HFFc6 (cell line): ENCODE data around the gene LATS2. TPM values are rescaled to one million over a fixed set of nuclear protein-coding genes. Genes with fewer than 3 reads are reported as not detected.

ENCODE experiments used
- DNase-seq: peaks from one replicate; pipeline ENCODE4 v3.0.0-alpha.2; 2018
- H3K27ac Mint-ChIP-seq: 2 replicates; pipeline ENCODE4 v1.8.0; 2020; ENCODE audit warnings: mild to moderate bottlenecking, mixed read lengths
- H3K27me3 Mint-ChIP-seq: 2 replicates; pipeline ENCODE4 v1.8.0; 2021; ENCODE audit warnings: mild to moderate bottlenecking, moderate library complexity, mixed read lengths; ENCODE audit not compliant: insufficient read depth
- H3K36me3 Mint-ChIP-seq: 2 replicates; pipeline ENCODE4 v1.8.0; 2021; ENCODE audit warnings: low read depth, mixed read lengths
- H3K4me1 Mint-ChIP-seq: 2 replicates; pipeline ENCODE4 v1.8.0; 2020; ENCODE audit warnings: low read depth, mixed read lengths
- H3K4me3 Mint-ChIP-seq: 2 replicates; pipeline ENCODE4 v1.8.0; 2020; ENCODE audit warnings: mild to moderate bottlenecking, moderate library complexity, mixed read lengths
- H3K9me3 Mint-ChIP-seq: 2 replicates; pipeline ENCODE4 v1.8.0; 2020; ENCODE audit warnings: mild to moderate bottlenecking, mixed read lengths
- total RNA-seq, 6 experiments: library from RNA; stranded (reverse); fragmentation: NEBNext Ultra II Directional; extraction: Animal tissue kit (Norgen Biotek cat#: 25700); gene quantifications; 2 replicates in 1 of 6; 3 replicates in 5 of 6; pipeline ENCODE4 v1.2.3, GENCODE V29; 2021
- TF ChIP-seq, protein P1 (sequence below): fragments of 200-600 bp; sonication (generic); IDR thresholded peaks from 2 replicates; pipeline ENCODE4 v1.5.0; 2021; ENCODE audit warnings: antibody characterized with exemption, mild to moderate bottlenecking

LATS2 gene
- total RNA-seq, 6 experiments from 2014 or later = 43.5 to 54.8 (median 44.9) TPM

DNA sequence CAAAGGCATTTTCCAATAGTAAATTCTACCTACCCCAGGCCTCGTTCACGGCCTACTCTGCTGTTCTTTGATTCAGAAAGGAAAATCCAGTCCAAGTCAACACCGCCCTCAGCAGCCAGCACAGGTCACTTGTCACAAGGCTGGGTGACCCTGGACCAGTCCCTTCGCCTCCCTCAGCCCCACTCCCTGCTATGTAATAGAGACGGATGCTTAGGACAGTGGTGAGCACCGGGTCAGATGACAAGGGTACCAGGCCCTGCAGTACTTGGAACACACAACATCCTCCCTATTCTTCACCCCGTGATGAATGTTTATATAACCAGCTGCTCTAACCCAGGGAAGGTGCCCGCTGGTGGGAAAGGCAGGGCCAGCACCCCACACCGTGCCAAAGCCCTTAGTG lies 14.3 kb downstream of the LATS2 start:
- Mint-ChIP-seq H3K36me3 (peaks cover 41% of the 10 kb centered on the region), H3K4me1 (peaks cover 72% of the 10 kb centered on the region), H3K27ac (no peak overlapping the region), H3K4me3 (no peak overlapping the region), H3K27me3 (peaks cover 7% of the 10 kb centered on the region), H3K9me3 (no peaks in the 10 kb centered on the region; the same call in 1 of the 2 replicates)
- no peak for DNase-seq
- TF ChIP-seq, protein P1, sequence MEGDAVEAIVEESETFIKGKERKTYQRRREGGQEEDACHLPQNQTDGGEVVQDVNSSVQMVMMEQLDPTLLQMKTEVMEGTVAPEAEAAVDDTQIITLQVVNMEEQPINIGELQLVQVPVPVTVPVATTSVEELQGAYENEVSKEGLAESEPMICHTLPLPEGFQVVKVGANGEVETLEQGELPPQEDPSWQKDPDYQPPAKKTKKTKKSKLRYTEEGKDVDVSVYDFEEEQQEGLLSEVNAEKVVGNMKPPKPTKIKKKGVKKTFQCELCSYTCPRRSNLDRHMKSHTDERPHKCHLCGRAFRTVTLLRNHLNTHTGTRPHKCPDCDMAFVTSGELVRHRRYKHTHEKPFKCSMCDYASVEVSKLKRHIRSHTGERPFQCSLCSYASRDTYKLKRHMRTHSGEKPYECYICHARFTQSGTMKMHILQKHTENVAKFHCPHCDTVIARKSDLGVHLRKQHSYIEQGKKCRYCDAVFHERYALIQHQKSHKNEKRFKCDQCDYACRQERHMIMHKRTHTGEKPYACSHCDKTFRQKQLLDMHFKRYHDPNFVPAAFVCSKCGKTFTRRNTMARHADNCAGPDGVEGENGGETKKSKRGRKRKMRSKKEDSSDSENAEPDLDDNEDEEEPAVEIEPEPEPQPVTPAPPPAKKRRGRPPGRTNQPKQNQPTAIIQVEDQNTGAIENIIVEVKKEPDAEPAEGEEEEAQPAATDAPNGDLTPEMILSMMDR = no peak

DNA sequence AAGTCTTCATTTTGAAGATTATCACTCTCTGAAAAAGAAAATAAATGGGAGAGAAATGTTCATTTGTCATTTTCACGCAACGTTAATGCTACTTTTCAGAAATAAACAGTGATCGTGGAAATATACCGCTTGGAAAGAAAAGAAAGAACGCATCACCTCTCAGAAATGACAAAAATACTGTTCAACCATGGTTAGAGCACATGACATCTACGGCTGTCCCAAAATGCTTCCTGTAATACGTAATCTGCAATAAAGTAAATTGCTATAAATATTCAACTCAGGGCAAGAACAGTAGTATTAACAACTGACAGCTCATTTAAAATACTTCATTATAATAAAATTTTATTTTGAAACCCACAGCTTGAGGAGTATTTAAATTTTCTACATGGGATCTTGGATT lies 15.2 kb downstream of the LATS2 start:
- DNase-seq = no peak
- Mint-ChIP-seq H3K27ac (no peak overlapping the region), H3K4me3 (no peak overlapping the region), H3K9me3 (no peaks in the 10 kb centered on the region; the same call in 1 of the 2 replicates), H3K36me3 (peaks cover 38% of the 10 kb centered on the region), H3K4me1 (peaks cover 75% of the 10 kb centered on the region), H3K27me3 (peaks cover 10% of the 10 kb centered on the region)
- TF ChIP-seq, protein P1 = no peak

DNA sequence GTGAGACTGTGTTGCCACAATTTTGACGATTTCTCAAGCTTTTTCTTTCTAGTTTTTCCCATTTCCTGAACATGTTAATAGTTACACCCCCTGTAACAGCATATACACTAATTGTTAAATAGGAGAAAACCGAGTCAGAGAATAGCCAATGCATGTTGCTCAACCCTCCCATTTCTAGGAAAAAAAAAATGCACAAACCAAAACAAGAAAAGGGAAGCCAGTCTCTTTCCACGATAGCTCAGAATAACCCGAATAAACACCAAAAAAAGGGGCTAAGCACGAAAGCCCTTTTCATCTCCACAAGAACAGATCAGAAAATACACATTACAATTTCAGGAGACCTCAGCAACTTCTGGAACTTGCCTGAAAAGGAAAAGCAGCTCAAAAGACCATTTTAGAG lies 16.3 kb downstream of the LATS2 start:
- H3K9me3 Mint-ChIP-seq = no peaks in the 10 kb centered on the region; the same call in 1 of the 2 replicates
- H3K4me3 Mint-ChIP-seq = no peak overlapping the region
- H3K36me3 Mint-ChIP-seq = peaks cover 36% of the 10 kb centered on the region
- no peak for DNase-seq
- peaks cover 13% of the 10 kb centered on the region for H3K27me3 Mint-ChIP-seq
- TF ChIP-seq, protein P1 = no peak
- peaks cover 78% of the 10 kb centered on the region for H3K4me1 Mint-ChIP-seq
- H3K27ac Mint-ChIP-seq = peak overlapping the region; percentile 74

DNA sequence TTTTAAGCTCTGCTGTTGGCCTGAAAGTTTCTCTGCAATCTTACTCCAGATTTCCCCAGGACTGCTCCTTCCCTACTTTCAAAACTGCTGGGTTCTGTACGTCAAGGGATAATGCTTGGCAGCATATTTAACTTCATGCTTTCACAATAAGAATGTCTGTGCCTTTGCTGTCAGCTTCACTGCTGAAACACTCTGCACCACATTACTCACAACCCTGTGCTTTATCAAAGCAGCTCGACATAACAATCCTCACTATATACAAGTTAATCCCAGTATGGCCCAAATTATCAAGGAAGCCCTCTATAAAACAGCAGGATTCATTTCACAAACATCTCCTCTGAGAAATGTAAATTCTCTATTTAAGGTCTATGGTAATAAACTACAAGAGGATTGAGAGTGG lies 17.5 kb downstream of the LATS2 start:
- TF ChIP-seq, protein P1 = no peak
- peak overlapping the region; percentile 74 for H3K27ac Mint-ChIP-seq
- DNase-seq = peak; percentile 84
- no peaks in the 10 kb centered on the region; the same call in 1 of the 2 replicates for H3K9me3 Mint-ChIP-seq
- H3K27me3 Mint-ChIP-seq = peaks cover 13% of the 10 kb centered on the region
- peak overlapping the region; percentile 38 for H3K4me3 Mint-ChIP-seq
- H3K4me1 Mint-ChIP-seq = peaks cover 76% of the 10 kb centered on the region
- H3K36me3 Mint-ChIP-seq = peaks cover 39% of the 10 kb centered on the region

DNA sequence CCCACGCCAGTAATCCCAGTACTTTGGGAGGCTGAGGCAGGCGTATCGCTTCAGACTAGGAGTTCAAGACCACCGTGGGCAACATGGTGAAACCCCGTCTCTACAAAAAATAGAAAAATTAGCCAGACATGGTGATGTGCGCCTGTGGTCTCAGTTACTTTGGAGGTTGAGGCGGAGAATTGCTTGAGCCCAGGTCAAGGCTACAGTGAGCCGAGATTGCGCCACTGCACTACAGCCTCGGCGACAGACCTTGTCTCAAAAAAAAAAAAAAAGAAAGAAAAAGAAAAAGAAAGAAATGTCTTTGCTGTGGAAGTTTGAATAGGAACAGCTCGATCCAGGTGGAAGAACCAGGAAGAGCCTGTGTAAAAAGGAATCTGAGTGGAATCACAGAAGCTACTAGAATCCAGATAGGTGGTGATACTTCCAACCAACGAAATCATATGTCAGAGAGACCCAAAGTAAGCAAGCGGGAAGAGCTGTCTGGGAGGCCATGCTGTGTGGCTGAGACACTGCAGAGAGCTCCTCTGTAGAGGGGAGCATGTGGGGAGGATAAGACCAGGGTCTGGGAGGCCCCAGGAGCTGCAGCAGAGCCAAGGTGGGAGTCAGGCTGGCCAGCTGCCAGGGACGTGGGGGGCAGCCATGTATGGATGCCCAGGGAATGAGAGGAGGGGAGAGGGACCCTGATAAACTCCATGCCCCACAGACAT lies 21.1 kb downstream of the LATS2 start:
- H3K27me3 Mint-ChIP-seq = peaks cover 9% of the 10 kb centered on the region
- 0 out of 2 replicates have a peak overlapping the region, but pooled peaks have one; percentile 3 for H3K27ac Mint-ChIP-seq
- DNase-seq = no peak
- peaks cover 60% of the 10 kb centered on the region for H3K4me1 Mint-ChIP-seq
- H3K4me3 Mint-ChIP-seq = no peak overlapping the region
- peaks cover 30% of the 10 kb centered on the region for H3K36me3 Mint-ChIP-seq
- H3K9me3 Mint-ChIP-seq = no peaks in the 10 kb centered on the region
- TF ChIP-seq, protein P1 = no peak
